CD4-positive, alpha-beta T cell treated with Interleukin-15 for 4 hours (primary cell): ENCODE results near the gene BCL3.
"Not testable (repeated sequence)": the region's sequence is repeated elsewhere in the genome, so short reads cannot be mapped to it uniquely, and the experiment has no call there.

Source experiments
- DNase-seq: peaks from one replicate; pipeline ENCODE4 v3.0.0-alpha.2; 2020; ENCODE audit warnings: low spot score

Gene BCL3

DNA sequence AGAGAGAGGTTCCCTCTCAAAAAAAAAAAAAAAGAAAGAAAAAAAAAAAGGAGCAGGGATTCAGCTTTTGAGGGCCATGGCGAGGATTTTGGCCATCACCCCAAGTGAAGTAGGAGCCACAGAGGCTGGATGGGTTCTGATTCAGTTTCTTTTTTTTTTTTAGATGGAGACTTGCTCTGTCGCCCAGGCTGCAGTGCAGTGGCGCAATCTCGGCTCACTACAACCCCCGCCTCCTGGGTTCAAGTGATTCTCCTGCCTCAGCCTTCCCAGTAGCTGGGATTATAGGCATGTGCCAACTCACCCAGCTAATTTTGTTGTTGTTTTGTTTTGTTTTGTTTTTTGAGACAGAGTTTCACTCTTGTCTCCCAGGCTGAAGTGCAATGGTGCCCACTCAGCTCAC is 27.1 kb upstream of the BCL3 start:
- not testable (repeated sequence) for DNase-seq

DNA sequence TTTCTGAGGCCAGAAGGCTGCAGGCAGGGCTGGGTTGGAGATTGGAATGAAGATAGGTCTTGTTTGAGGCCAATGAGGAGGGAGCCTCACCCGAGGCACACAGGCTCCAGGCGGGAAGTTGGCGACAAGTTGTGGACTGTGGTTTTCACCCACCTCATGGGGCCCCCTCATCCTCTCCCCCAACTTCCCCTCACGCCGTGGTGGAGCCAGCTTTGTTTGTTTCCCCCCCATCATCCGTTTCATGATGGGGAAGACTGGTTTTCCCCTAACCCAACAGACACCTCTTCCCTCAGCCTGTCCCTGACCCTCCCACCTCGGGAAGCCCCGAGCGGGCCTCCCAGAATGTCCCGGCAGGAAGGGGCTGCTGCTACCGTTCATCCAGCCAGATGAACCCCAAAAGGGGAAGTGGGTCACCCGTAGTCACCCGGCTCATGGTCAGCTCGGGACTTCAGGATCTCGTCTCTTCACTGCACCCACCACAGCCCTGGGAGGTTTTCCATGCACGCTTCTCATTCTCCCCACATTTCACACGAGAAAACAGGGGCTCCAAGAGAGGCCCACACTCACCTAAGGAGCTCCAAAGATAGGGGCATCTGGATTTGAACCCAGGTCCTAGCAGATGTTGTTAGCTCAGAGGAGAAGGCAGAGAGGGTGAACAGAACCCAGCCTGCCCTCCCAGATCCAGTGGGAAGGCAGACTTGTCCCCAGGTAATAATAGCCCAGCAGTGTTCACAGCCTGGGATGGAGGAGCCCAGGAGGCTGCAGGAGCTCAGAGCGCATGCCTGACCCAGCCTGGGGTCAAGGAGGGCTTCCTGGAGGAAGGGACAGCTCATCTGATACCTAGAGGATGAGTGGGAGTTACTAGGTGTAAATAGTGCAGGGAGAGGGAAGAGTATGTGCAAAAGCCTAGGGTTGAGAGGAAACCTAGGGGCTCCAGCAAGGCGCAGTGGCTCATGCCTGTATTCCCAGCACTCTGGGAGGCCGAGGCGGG is 26.1 kb upstream of the BCL3 start:
- no peak for DNase-seq

DNA sequence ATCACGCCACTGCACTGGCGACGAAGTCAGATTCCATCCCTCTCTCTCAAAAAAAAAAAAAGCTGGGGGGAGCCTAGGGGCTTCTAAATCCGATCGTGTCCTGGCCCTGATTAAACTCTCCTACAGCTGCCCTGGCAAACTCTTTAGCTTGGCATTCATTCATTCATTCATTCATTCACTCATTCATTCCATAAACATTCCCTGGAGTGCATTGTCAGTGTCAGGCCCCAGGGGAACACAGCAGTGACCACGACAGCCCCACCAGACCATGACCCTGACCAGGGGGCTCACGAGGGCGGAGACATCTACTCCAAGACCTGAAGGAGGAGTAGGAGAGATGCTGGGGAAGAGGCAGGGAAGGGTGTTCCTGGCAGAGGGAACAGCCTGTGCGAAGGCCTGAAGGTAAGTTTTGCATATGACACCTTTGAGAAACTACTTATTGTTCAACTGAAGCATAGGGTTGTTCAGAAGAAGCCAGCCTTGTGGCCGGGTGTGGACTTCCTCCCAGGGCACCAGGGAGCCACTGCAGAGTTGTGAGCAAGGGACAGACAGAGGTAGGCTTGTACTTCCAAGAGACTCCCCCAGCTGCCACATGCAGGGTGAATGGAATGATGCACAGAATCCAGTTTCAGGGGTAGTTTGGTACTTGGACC is 25.1 kb upstream of the BCL3 start:
- no peak for DNase-seq

DNA sequence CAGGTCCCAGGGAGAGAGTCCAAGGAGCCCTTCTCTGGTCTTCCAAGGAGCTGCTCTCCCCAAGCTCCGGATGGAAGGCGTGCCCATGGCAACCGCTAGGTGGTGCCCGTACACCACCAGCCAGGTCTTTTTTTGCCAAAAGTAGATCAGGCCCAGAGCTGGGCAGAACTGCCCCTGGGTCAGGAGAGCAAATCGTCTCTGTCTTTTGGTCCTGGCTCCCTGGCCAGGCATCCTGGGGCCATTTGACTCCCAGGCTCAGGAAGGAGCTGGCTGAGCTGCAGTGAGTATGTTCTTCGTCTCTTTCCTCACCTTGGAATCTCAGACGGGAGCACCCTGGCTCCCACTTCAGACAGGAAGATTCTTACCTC is 24.6 kb upstream of the BCL3 start:
- peak; percentile 85 for DNase-seq

DNA sequence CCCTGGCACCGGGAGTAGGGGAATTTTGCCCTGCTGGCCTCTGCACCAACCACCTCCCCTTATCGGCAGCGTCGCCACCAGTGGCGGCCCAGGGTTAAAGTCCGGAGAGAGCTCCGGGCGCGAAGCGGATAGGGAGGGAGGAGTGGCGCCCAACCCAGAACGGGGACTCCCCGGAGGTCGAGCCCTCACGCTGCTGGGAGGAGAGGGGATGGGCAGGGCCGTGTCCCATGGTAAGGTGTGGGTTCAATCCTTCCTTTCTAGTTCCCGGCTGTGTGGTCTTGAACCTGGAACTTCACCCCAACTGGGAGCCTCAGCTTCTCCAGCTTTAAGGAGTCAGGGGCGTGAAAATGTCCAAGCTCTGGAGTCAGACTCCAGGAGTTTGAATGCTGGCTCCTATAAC is 23.3 kb upstream of the BCL3 start:
- no peak for DNase-seq

DNA sequence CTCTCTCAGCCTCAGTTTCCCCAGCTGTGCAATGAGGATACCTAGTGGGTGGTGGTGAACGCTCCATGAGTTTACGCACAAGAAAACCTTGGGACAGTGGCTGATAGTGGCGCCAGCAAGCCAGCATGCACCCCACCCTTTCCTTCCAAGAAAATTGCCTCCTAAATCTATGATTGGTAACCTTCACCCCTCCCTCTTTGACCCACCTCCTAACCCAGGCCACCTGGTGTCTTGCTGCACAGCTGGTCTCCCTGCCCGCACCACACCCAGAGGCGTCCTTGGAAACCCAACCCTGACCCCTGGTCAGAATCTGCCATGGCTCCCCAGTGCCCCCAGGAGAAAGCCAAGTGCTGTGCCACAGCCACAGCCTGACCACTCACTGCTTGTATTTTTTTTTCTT is 22.8 kb upstream of the BCL3 start:
- no peak for DNase-seq

DNA sequence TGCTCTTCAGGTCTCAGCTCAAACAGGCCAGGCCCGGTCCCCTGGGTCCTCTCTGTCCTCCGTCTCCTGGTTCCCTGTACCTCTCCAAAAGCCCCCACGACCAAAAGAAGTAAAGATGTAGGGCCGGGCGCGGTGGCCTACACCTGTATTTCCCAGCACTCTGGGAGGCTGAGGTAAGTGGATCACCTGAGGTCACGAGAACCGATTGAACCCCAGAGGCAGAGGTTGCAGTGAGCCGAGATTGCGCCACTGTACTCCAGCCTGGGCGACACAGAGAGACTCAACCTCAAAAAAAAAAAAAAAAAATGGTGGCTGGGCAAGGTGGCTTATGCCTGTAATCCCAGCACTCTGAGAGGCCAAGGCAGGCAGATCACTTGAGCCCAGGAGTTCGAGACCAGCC is 22.0 kb upstream of the BCL3 start:
- no peak for DNase-seq

DNA sequence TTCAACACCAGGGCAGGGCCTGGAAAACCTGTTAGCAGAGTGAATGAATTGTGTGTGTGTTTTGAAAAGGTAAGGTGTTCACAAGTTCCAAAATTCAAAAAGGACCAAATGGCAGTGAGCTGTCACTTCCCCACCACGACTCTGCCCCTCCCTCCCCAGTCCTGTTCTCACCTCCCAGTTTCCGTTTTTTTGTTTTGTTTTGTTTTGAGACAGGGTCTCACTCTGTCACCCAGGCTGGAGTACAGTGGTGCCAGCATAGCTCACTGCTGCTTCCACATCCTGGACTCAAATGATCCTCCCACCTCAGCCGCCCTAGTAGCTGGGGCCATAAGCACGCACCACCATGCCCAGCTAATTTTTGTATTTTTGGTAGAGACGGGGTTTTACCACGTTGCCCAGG is 20.3 kb upstream of the BCL3 start:
- DNase-seq: no peak

DNA sequence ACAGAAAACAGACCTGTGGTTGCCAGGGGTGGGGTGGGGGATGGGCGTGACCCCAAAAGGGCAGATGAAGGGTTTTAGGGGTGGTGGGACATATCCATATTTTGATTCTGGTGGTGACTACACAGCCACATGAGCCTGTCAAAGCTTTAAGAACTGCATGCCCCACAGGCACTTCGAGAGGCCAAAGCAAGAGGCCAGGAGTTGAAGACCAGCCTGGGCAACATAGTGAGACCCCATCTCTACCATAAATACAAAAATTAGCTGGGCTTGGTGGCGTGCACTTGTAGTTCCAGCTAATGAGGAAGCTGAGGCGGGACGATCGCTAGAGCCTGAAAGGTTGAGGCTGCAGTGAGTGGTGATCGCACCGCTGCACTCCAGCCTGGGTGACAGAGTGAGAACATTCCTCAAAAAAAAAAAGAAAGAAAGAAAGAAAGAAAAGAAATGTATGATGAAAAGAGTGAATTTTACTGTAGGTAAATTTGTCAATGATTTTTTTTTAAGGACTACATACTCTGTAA is 18.9 kb upstream of the BCL3 start:
- DNase-seq: no peak

DNA sequence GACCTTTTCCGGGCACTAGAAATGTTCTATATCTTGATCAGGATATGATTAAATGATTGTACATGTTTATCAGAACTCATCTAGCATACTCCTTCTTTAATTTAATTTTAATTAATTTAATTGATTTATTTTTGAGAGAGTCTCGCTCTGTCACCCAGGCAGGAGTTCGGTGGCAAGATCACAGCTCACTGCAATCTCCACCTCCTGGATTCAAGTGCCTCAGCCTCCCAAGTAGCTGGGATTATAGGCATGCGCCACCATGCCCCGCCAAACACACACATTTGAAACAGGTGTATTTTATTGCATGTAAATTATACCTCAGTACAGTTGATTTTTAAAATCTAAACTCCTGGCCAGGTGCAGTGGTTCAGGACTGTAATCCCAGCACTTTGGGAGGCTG is 17.4 kb upstream of the BCL3 start:
- no peak for DNase-seq

DNA sequence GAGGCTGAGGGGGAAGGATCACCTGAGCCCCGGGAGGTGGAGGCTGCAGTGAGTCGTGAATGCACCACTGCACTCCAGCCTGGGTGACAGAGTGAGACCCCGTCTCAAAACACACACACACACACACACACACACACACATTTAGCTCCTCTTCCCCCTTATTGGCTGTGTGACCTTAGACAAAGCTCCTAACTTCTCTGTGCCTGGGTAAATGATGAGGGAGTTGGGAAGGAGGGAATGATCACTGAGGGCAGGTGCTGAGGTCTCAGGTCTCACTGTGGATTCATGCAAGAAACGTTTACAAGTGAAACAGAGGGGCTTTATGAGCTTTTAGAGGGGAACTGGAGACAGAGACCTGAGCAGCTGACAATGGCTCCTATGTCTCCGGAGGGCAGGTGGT is 16.9 kb upstream of the BCL3 start:
- DNase-seq: no peak

DNA sequence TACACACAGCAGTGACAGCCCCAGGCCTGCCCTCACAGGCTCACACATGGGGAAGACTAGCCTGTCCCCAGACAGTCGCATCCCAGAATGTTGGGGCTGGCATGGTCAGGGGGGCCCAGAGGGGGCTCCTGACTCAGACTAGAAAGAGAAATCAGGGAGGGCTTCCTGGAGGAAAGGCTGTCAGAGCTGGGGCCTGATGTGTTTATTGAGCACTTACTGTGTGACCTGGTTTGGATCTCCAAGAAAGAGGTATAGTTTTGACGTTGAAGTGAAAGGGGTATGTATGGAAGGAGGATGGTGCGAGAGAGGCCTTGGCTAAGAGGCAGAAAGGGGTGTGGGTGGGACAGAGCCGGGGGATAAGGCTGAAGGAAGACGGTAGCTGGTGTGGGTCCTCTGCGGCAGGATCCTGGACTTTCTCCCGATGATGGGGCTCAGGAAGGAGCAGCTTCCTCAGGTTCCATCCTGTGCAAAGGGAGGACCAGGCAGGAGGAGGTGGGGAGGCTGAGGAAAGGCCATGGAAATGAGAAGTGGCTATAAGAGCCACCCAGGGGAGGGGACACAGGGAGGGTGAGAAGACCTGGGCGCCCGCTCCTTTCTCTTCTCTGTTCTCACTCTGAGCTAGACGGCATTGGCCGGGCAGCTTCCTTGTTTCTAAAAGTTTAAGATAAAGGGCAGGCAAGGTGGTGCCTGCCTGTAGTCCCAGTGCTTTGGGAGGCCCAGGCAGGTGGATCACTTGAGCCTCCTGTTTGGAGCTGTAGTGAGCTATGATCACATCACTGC is 16.1 kb upstream of the BCL3 start:
- DNase-seq: no peak

DNA sequence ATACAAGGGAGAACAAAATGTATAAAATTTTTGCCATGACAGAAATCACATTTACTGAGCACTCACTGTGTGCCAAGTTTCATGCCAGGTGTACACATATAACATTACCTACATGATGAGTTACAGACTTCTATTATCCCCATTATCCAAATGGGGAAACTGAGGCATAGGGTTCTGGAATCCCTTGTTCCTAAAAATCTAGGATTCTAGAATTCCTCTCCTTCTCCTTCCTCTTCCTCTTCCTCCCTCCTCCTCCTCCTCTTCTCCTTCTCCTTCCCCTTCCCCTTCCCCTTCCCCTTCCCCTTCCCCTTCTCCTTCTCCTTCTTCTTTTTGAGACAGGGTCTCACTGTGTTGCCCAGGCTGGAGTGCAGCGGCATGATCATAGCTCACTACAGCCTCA is 14.2 kb upstream of the BCL3 start:
- no peak for DNase-seq

DNA sequence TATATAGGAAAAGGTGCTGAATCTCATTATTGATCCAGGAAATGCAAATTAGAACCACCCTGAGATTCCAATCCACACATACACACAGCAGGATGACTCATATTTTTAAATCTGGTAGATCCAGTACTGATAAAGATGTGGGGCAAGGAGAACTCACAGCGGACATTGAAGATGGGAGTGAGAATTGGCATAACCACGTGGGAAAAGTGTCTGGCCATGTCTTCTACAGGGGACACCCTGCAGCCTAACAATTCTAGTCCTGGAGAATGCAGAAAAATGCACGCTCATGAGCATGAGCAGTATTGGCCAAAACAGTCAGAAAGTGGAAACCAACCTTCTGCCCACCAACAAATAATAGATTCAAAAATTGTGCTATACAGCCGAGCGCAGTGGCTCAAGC is 13.5 kb upstream of the BCL3 start:
- DNase-seq: no peak

DNA sequence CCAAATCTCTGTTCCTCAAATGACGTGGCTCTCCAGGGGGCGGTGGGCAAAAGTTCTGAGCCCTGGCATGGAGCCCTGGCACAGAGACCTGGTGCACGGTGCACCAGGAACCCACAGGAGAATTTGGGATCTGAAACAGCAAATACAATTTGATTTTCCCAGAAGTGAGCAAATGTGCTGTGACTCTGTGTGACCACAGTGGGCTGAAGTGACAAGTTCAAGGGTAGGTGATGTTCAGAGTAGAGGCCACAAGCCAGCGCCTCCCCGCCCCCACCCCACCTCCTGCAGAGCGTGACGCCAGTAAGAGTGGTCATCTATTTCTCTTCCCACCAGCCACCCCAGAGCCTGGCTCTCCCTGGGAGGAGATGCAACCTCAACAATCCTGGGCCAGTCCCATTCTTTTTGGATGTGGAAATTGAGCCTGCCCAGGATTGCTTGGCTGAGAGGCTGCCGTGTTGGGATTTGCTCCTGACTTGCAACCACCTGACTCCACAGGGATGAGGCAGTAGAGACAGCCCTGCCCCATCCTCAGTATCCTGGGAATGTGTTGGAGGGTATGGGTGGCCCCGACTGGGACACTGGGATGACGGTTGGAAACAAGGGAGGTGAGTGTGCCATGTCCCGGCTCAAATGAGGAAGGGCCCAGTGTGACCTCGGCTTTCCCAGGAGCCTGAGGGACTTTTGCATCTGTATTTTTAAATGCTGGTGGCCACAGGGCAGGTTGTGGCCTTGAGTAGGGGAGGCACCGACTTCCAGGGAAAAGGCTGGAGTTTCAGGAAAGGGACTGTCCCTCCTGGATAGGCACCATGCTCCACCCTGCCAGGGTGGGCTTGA is 11.1 kb upstream of the BCL3 start:
- no peak for DNase-seq

DNA sequence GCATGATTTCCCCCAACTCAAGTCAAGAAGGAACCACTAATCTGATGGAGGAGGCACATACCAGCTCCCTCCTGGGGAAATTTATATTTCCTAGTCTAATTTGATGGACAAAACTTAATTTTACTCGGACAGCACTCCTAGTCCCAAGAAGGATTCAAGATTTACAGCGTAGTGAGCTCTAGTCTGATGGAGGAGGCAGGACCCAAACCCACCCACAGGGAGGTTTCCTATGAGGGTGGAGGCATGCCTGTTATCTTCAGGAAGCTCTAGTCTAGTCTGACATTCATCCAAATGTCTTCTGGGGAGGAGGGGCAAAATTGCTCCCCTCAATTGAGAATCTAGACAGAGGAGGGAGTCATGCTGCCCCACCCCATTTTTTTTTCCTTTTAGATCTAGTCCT is 10.4 kb upstream of the BCL3 start:
- DNase-seq: no peak

DNA sequence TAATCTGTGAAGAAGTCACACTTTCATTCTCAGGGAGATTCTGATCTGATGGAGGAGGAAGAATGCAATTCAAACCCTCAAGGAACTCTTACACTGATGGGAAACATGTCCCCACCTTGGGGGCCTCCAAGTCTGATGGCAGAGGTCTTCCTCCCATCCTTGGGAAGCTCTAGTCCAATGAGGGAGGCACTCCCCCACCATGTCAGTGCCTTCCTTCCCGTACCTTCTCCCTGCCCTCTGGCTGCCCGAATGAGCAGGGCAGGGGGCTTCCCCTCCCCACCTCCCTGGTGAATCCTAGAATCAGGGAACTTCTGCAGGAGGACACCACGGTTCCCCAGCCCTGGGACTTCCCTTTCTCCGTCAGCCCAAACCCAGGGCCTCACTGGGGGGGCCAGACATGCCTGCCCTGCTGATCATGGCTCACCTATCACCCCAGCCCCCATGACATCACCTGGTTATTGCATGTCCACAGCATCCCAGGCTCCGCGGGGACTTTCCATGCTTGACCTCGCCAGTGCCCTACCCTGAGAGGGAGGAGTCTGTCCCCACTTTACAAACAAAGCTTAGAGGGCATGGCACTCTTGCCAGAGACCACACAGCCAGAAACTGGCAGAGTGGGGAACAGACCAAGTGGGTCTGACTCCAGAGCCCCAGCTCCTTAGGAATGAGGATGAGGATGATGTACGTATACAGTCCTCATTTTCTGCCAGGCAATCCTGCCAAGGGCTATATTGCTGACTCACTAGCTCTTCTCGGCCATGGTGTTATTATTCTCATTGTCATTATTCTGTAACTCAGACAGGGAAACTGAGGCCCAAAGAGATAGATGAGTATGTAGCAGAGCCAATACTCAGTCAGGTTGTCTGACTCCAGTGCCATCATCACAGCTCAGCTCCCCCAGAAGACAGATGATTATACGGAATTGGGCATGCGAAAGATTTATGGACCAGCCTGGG is 9.6 kb upstream of the BCL3 start:
- no peak for DNase-seq

DNA sequence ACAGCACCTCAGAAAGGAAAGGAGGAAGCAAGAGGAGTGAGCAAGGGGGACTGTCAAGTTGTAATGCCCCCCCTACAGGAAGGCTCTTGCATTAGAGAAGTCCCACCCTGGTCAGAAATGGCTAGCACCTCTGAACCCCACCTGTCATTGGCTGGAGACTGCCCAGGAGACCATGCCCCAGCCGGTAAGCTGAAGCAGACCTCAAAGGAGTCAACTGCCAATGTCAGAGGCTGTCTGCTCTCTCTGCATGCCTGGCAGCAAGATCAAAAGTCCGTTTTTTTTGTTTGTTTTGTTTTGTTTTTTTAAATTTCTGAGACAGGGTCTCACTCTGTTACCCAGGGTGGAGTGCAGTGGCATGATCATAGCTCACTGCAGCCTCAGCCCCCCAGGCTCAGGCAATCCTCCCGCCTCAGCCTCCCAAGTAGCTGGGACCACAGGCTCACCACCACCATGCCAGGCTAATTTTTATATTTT is 8.1 kb upstream of the BCL3 start:
- no peak for DNase-seq

DNA sequence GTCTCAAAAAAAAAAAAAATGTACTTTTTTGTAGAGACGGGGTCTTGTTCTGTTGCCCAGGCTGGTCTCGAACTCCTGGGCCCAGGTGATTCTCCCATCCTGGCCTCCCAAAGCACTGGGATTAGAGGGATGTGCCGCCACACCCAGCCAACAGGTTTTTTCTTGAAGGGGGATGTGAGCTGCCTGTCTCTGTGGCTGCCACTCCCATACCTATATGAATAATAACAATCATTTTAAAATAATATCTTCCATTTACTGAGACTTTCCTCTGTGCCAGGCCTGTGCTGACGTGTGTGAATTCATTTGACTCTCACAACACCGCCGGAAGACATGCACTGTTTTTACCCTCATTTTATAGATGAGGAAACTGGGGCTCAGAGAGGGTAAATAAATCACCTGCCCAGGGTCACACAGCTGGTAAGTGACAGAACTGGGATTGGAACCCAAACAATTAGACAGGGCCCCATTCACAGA is 7.2 kb upstream of the BCL3 start:
- no peak for DNase-seq

DNA sequence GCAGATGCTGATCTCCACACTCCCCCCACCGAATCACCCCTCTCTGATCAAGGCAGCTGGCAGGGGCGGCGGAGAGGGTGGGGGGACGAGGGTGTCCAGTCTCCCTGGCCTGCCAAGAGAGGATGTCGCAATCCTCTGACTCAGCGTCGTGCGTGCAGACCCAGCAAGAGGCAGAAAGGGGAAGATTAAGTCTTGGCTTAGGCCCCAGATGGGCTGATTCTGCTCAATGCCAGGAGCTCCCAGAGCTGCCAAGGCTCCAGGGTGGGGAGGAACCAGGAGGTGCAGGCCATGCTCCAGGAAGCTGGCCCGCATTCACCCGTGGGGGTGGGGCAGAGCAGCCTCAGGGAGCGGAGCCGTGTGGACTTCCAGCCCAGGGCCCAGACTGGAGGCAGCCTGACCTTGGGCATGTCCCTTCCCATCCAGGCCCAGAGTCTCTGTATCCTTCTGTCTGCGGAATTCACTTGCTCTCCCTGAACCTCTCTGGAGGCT is 6.6 kb upstream of the BCL3 start:
- DNase-seq: peak; percentile 17
